Testis (tissue), 5 donors: ENCODE data around the gene HSPA14. TPM values are rescaled to one million over a fixed set of nuclear protein-coding genes. Genes with fewer than 3 reads are reported as not detected.
A peak's percentile ranks its signal among the peaks of the same experiment; 100 is the strongest.

ENCODE experiments used
- DNase-seq: peaks from one replicate; pipeline ENCODE4 v3.0.0-alpha.2; 2019
- H3K27ac ChIP-seq, 2 donors: fragments of 200-600 bp; sonication (generic); one replicate each; pipeline ENCODE4 v1.5.1; 2019
- H3K27me3 ChIP-seq: fragments of 200-600 bp; sonication (generic); one replicate; pipeline ENCODE4 v1.5.1; 2019
- H3K36me3 ChIP-seq: fragments of 200-600 bp; sonication (generic); one replicate; pipeline ENCODE4 v1.5.1; 2017; ENCODE audit warnings: low read depth; ENCODE audit errors: missing control alignments
- H3K4me1 ChIP-seq: fragments of 200-600 bp; sonication (generic); one replicate; pipeline ENCODE4 v1.5.1; 2019
- H3K4me3 ChIP-seq, 2 donors: fragments of 200-600 bp; sonication (generic); one replicate each; pipeline ENCODE4 v1.5.1; 2017 to 2019
- H3K9me3 ChIP-seq: fragments of 200-600 bp; sonication (generic); one replicate; pipeline ENCODE4 v1.5.1; 2017
- POLR2A ChIP-seq: fragments of 450-650 bp; IDR thresholded peaks from one replicate; pipeline ENCODE4 v1.6.1; 2017; ENCODE audit warnings: antibody characterized with exemption, mild to moderate bottlenecking, moderate library complexity
- WGBS, 2 donors: methylation state at CpG; one replicate each; pipeline ENCODE4 v1.1.5; 2018; 5-methylcytosine and 5-hydroxymethylcytosine counted together
- intact Hi-C: fragments of 100-400 bp; cut with DNase I; formaldehyde crosslinking; loops from one replicate; pipeline ENCODE4 v1.15.1; 2023; ENCODE audit warnings: low total_unique reads
- long read RNA-seq, 2 donors: transcript quantifications; one replicate each; lab custom pipeline, GENCODE V29; 2026
- polyA plus RNA-seq: library from polyadenylated mRNA; stranded (reverse); fragments of 350-450 nt; fragmentation: Illumina TruSeq; extraction: RNeasy Lipid Tissue Mini Kit (QIAGEN cat#74804); gene quantifications from one replicate; pipeline ENCODE4 v1.2.3, GENCODE V29; 2014; ENCODE audit warnings: low read depth, low replicate concordance; ENCODE audit not compliant: insufficient read depth
- total RNA-seq, 2 donors: library from RNA; depleted of rRNA; stranded (reverse); fragments of >200 nt; gene quantifications; one replicate each; pipeline ENCODE4 v1.2.3, GENCODE V29; 2016
- TF ChIP-seq, protein P1 (sequence below), 3 experiments: fragments of 450-650 bp in 2 of 3; fragments of 200-600 bp in 1 of 3; sonication (generic) in 1 of 3; IDR thresholded peaks; one replicate each; pipeline ENCODE4 v1.5.1; 2016 to 2019; ENCODE audit warnings: antibody characterized with exemption in 3 of 3, mild to moderate bottlenecking in 2 of 3, moderate library complexity in 1 of 3

The HSPA14 gene, protein sequence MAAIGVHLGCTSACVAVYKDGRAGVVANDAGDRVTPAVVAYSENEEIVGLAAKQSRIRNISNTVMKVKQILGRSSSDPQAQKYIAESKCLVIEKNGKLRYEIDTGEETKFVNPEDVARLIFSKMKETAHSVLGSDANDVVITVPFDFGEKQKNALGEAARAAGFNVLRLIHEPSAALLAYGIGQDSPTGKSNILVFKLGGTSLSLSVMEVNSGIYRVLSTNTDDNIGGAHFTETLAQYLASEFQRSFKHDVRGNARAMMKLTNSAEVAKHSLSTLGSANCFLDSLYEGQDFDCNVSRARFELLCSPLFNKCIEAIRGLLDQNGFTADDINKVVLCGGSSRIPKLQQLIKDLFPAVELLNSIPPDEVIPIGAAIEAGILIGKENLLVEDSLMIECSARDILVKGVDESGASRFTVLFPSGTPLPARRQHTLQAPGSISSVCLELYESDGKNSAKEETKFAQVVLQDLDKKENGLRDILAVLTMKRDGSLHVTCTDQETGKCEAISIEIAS
- total RNA-seq (10 to 100 TPM; 20.5 to 24.6 TPM), polyA plus RNA-seq (41.5 TPM)
- long read RNA-seq, donor 1, partial matches to known transcripts = 0 of 1 reads
- long read RNA-seq, donor 1, other reads (novel, unspliced or antisense) = 0 of 1 reads
- long read RNA-seq, donor 2, partial matches to known transcripts = 0 of 3 reads
- long read RNA-seq, donor 2, other reads (novel, unspliced or antisense) = 0 of 3 reads

DNA sequence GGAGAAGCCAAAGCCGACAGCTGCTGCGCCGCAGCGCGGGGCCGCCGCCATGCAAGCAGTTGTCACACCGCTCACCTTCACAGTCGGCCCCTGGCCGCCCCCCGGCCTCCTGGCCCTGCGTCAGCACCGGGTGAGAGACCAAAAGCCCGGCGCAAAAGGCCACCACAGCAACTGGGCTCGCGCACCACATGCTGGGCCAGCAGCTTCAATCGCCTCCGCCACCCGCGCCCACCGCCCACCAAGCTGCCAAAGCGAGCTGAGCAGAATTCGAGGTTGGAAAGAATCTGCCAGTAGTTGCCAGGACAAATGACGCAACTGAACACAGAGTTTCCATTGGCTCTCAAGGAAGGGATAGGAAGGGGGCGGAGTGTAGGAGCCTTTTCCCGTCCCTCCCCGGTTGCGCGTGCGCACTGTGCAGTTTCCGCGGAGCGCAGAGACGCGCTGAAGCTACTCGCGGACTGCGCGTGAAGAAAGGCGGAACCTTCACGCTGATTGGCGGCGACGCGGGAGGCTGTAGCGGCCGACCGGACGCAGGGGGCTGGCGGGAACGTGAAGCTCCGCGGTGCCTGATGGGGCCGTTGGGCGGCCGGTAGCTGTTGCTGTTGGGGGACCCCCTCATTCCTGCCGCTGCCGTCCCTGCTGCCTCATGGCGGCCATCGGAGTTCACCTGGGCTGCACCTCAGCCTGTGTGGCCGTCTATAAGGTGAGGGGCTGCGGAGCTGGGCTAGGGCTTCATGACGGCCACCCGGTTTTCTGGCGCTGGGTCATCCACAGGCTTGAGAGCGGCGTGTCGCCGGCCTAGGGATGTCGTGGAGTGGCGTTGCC is at the start of gene HSPA14, which contains the start of the genes CDNF and MSANTD7:
Gene HSPA14 (plus strand): TSS at position 550 of the 825 bp plus-strand sequence. CDS start 97 bp downstream, at position 647.
Gene CDNF (minus strand): TSS at position 281 of the 825 bp plus-strand sequence. CDS start 91 bp downstream, at position 190.
Gene MSANTD7 (plus strand): TSS at position 550 of the 825 bp plus-strand sequence. CDS start 3,979 bp downstream, outside the sequence.
- Histone ChIP-seq H3K27ac (peak within 1 kb of the TSS; percentile 90 to 98), H3K36me3 (no peaks in the 10 kb centered on the region), H3K9me3 (no peaks in the 10 kb centered on the region), H3K4me1 (peaks cover 10% of the 10 kb centered on the region), H3K27me3 (no peaks in the 10 kb centered on the region), H3K4me3 (peak within 1 kb of the TSS; percentile 91 to 95)
- WGBS, 2 donors = 0 to 3% methylated on average over 20 to 65 of the region's 72 CpGs
- intact Hi-C loops = no loop called here
- DNase-seq = peak; percentile 99
- TF ChIP-seq, protein P1, sequence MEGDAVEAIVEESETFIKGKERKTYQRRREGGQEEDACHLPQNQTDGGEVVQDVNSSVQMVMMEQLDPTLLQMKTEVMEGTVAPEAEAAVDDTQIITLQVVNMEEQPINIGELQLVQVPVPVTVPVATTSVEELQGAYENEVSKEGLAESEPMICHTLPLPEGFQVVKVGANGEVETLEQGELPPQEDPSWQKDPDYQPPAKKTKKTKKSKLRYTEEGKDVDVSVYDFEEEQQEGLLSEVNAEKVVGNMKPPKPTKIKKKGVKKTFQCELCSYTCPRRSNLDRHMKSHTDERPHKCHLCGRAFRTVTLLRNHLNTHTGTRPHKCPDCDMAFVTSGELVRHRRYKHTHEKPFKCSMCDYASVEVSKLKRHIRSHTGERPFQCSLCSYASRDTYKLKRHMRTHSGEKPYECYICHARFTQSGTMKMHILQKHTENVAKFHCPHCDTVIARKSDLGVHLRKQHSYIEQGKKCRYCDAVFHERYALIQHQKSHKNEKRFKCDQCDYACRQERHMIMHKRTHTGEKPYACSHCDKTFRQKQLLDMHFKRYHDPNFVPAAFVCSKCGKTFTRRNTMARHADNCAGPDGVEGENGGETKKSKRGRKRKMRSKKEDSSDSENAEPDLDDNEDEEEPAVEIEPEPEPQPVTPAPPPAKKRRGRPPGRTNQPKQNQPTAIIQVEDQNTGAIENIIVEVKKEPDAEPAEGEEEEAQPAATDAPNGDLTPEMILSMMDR (IDR thresholded peaks at IDR 0.05) = peak in 1 of 3 experiments; percentile 4
- TF ChIP-seq POLR2A = peak; percentile 58

DNA sequence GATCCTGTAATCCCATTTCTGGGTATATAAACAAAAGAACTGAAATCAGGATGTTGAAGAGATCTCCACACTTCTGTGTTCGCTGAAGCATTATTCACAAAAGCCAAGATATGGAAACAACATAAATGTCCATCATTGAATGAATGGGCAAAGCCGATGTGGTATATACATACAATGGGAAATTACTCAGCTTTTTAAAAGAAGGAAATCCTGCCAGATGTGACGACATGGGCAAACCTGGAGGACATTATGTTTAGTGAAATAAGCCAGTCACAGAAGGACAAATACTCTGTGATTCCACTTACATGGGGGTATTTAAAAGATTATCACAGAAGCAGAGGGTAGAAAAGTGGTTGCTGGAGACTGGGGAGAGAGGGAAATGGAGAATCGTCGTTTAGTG is 39.5 kb upstream of the HSPA14 start:
- no peak for DNase-seq
- H3K4me3 ChIP-seq = no peak overlapping the region
- no peaks in the 10 kb centered on the region for H3K4me1 ChIP-seq
- TF ChIP-seq POLR2A = no peak
- TF ChIP-seq, protein P1 (IDR thresholded peaks at IDR 0.05) = no peak
- no peaks in the 10 kb centered on the region for H3K9me3 ChIP-seq
- H3K27me3 ChIP-seq = no peaks in the 10 kb centered on the region
- intact Hi-C loops = no loop called here
- H3K36me3 ChIP-seq = no peaks in the 10 kb centered on the region
- 47 to 51% methylated on average over 5 of the region's 5 CpGs for WGBS, 2 donors
- H3K27ac ChIP-seq = no peak overlapping the region

DNA sequence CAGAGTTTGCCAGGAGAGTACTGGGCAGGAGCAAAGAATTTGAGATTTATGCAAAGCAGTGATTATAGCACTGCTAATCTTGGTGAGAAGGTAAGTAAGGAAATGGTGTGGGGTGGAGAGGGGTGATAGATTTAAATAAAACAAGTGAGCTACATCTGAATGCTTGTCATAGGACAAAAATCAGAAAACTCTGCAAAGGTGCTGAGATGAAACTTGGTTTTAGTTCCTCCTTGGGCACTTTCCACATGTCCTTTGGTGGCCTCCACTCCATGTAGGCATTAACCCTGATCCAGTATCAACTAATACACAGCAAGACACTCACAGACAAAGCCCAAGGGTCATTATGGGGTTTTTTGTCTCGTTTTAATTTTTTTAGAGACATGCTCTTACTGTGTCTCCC is 37.7 kb upstream of the HSPA14 start:
- intact Hi-C loops = no loop called here
- WGBS, 2 donors = 55 to 79% methylated on average over 1 of the region's 1 CpG
- H3K4me1 ChIP-seq = no peaks in the 10 kb centered on the region
- H3K9me3 ChIP-seq = no peaks in the 10 kb centered on the region
- TF ChIP-seq, protein P1 (IDR thresholded peaks at IDR 0.05) = no peak
- TF ChIP-seq POLR2A = no peak
- no peaks in the 10 kb centered on the region for H3K27me3 ChIP-seq
- DNase-seq = no peak
- no peak overlapping the region for H3K27ac ChIP-seq
- no peaks in the 10 kb centered on the region for H3K36me3 ChIP-seq
- no peak overlapping the region for H3K4me3 ChIP-seq

DNA sequence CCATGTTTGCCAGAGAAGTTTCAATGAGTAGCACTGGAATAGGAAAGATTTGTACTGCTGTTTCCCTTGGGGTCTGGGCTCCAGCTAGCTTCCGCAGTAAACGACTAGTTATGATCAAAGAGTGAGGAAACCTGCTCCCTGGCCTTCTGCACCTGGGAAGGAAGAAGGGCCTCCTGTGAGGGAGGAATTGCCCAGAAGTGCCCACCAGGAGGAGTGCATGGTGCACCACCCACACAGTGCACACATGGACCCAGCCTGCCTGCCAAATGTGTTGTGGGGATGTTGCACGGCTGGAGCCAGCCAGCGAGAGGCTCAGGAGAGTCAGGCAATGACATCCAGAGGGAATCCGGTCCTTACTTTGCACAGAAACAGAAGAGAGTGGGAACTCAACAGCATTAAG is 36.4 kb upstream of the HSPA14 start:
- DNase-seq = no peak
- H3K9me3 ChIP-seq = no peaks in the 10 kb centered on the region
- WGBS, 2 donors = 46 to 56% methylated on average over 5 of the region's 5 CpGs
- H3K36me3 ChIP-seq = no peaks in the 10 kb centered on the region
- TF ChIP-seq, protein P1 (IDR thresholded peaks at IDR 0.05) = no peak
- TF ChIP-seq POLR2A = no peak
- H3K4me1 ChIP-seq = no peaks in the 10 kb centered on the region
- intact Hi-C loops = no loop called here
- H3K4me3 ChIP-seq = no peak overlapping the region
- H3K27me3 ChIP-seq = no peaks in the 10 kb centered on the region
- no peak overlapping the region for H3K27ac ChIP-seq
